ENCODE results near the gene CFAP57.
A peak's percentile ranks its signal among the peaks of the same experiment; 100 is the strongest.
"Not testable (repeated sequence)": the region's sequence is repeated elsewhere in the genome, so short reads cannot be mapped to it uniquely, and the experiment has no call there.

CFAP57 gene

DNA sequence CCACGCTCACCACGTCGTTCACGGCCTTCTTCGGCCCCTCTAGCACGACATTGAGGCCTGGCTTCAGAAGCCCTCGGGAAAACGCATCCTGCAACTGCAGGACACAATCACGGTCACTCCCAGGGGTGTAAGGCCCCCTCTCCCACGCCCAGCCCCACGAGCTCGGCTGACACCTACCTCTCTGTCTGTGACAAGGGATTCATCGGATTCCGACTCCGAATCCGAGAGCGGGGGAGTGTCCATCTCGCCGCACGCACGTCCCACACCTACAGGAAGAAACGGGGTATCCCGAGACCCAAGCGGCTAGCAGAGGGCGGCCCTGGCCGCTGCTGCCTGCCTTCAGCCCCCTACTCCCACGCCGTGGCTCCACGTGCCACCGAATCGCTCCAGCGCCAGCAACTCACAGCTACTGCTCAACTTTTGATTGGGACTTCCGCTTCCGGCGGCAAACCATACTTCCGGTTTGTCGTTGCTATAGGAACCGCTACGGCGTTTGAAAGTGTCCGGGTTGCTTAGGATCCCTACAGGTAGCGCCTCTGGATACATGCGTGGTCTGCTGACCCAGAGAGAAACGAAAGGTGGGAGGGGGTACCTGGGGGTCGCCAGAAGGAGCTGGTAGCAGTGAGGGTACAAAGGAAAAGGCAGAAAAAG is at the start of gene CFAP57, which contains the start of gene EBNA1BP2:
CFAP57 (plus strand) TSS at position 455 of the 651 bp plus-strand sequence. CDS start 424 bp downstream, outside the sequence.
EBNA1BP2 (minus strand) TSS at position 415 of the 651 bp plus-strand sequence; CDS start at position 243, 172 bp downstream.
- ATAC-seq, result peak; percentile 95
- Mint-ChIP-seq H3K36me3 (peaks cover 29% of the 10 kb centered on the region), H3K27me3 (peaks cover 17% of the 10 kb centered on the region), H3K4me3 (peak within 1 kb of the TSS; percentile 99), H3K27ac (peak within 1 kb of the TSS; percentile 93), H3K9me3 (no peaks in the 10 kb centered on the region), H3K4me1 (peaks cover 22% of the 10 kb centered on the region)

DNA sequence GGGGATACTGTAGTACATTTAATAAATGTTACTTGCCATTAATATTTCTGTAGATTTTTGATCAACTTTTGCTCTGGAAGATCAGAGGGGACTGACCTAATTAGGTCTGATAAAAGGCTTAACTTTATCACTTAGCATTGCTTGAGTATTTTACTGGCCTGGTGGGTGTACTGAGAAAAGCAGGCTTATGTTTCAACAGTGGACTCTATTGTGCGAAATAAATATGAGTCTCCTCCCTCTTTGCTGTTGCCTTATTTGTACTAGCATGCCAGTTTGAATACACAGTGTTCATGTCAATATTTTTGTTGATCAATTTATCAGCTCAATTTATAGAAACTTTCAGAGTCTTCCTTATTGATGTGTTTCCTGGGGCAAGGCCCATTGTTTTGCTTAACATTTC is 49.1 kb upstream of the CFAP57 start:
- no peak for ATAC-seq
- Mint-ChIP-seq H3K36me3 (no peaks in the 10 kb centered on the region), H3K4me3 (no peak overlapping the region), H3K4me1 (no peaks in the 10 kb centered on the region), H3K27ac (no peak overlapping the region), H3K27me3 (peaks cover 44% of the 10 kb centered on the region), H3K9me3 (no peaks in the 10 kb centered on the region)

DNA sequence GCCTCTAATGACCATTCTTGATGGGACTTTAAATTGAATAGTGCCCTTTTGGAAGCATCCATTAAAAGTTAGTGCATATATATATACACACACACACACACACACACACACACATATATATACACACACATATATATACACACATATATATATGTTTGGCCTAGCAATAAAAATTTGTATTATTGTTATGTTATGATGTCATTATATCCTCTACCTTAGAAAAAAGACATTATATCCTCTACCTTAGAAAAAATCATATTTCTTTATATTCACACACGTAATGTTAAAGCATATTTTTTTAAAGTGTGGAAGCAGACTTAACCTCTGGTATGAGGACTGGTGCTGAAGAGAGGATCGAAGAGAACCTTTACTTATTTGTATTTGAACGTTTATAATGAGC is 43.3 kb upstream of the CFAP57 start:
- Mint-ChIP-seq H3K27ac (no peak overlapping the region), H3K4me3 (no peak overlapping the region), H3K36me3 (no peaks in the 10 kb centered on the region), H3K4me1 (no peaks in the 10 kb centered on the region), H3K27me3 (peaks cover 47% of the 10 kb centered on the region), H3K9me3 (no peaks in the 10 kb centered on the region)
- ATAC-seq, result no peak

DNA sequence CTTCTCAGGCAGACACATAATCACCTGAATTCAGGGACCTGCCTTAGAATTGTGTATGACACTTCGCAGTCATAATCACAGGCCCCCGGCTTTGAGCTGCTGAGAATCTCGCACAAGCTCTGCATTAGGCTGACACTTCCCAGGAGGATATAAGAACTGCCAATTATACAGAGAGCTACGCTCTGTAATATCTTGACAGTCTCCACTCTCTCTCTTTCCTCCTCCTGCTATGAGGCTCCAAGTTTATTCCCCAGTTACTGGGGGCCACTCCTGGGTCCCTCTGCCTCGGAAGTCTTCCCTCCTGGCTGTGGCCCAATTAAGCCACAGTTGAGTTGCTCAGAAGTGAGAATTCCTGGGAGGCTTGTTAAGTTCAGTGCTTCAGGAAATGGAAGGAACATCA is 42.7 kb upstream of the CFAP57 start:
- H3K36me3 Mint-ChIP-seq, result no peaks in the 10 kb centered on the region
- ATAC-seq, result no peak
- no peaks in the 10 kb centered on the region for H3K9me3 Mint-ChIP-seq
- H3K27me3 Mint-ChIP-seq, result peaks cover 47% of the 10 kb centered on the region
- H3K27ac Mint-ChIP-seq, result no peak overlapping the region
- H3K4me1 Mint-ChIP-seq, result no peaks in the 10 kb centered on the region
- H3K4me3 Mint-ChIP-seq, result no peak overlapping the region

DNA sequence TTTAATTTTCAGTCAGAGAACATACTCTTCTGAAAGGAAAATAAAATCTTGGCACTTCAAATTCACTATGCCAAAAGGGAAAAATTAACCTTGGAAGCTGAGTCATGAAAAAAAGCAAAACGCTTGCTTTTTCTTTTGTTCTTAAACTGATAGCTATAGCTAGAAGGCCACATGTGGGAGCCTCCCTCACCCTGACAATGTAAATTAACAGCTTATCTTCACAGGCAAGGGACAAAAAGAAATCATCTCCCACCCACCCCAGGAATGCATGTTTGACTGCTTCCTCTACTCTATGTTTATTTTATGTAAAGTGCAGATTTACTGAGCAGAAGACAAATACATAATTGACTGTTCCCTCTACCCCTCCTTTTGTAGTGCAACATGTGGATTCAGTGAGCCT is 38.1 kb upstream of the CFAP57 start:
- H3K4me3 Mint-ChIP-seq, result no peak overlapping the region
- H3K9me3 Mint-ChIP-seq, result no peaks in the 10 kb centered on the region
- H3K36me3 Mint-ChIP-seq, result no peaks in the 10 kb centered on the region
- no peak overlapping the region for H3K27ac Mint-ChIP-seq
- no peaks in the 10 kb centered on the region for H3K4me1 Mint-ChIP-seq
- no peak for ATAC-seq
- peaks cover 37% of the 10 kb centered on the region for H3K27me3 Mint-ChIP-seq

DNA sequence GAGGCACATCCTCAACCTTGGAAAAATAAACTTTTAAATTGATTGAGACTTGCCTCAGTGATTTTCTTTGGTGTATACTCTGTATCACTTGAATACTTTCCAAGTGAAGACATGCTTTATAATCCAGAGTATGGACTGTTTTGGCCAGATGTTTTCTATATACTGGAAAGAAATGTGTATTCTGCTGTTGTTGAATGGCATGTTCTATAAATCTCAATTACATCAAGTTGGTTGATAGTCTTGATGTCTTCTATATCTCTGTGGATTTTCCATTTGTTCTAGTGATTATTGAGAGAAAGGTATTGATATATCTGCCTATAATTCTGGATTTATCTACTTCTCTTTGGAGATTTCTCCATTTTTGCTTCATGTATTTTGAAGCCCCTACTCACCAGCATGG is 37.5 kb upstream of the CFAP57 start:
- Mint-ChIP-seq H3K36me3 (no peaks in the 10 kb centered on the region), H3K27me3 (peaks cover 39% of the 10 kb centered on the region), H3K4me1 (no peaks in the 10 kb centered on the region), H3K9me3 (peaks cover 4% of the 10 kb centered on the region), H3K4me3 (no peak overlapping the region), H3K27ac (no peak overlapping the region)
- ATAC-seq, result no peak

DNA sequence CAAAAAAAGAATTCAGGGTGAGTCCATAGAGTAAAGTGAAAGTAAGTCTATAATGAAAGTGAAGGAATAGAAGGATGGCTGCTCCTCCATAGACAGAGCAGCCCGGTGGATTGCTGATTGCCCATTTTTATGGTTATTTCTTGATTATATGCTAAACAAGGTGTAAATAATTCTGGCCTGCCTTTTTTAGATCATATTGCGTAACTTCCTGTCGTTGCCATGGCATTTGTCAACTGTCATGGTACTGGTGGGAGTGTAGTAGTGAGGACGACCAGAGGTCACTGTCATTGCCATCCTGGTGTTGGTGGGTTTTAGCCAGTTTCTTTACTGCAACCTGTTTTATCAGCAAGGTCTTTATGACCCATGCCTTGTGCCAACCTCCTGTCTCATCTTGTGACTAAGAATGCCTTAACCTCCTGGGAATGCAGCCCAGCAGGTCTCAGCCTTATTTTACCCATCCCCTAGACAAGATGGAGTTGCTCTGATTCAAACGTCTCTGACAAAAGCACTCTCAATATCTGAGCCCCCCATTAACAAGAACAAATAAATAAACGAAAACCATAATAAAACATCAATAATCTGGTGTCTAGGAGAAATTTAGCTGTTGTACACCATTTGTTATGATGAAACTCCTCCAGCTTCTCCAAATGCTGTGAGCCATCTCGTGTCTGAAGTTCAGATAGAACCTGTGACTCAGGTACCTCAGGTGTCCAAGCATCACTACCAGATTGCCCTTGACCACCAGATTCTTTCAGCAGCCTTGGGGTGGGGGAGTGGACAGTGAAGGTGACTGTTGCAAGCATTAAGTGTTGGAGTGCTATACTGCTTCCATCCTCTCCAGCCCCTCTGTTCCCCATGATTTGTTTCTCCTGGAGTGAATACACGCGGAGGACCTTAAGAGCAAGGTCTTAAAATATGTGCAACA is 36.0 kb upstream of the CFAP57 start:
- Mint-ChIP-seq H3K4me3 (no peak overlapping the region), H3K27ac (no peak overlapping the region), H3K27me3 (peaks cover 34% of the 10 kb centered on the region), H3K4me1 (no peaks in the 10 kb centered on the region), H3K36me3 (no peaks in the 10 kb centered on the region), H3K9me3 (peaks cover 8% of the 10 kb centered on the region)
- no peak for ATAC-seq

DNA sequence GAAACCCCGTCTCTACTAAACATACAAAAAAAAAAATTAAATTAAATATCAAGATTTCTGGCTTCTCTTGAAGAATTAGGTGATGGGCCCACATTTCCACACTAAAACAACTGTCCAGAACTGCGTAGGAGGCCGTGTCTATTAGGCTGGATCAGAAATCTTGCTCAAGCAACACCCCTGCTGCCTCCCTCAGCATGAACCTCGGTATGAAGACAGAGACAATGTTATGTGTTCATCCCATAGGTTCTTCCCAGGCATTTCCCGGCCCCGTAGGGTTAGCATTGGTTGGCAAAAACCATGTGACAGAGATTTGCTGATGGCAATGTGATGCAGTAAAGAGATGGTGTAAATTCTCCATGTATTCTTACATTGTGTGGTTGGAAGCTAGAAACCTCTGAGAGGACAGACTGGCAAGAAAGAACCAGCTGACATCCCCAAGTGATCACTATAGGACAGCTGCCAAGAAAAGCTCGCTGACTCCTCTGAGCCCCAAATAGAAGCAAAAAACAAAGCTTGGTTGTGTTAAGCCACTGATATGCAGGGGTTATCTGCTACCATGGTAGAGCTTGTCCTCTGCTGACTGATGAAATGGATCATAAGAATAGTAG is 34.6 kb upstream of the CFAP57 start:
- H3K27me3 Mint-ChIP-seq, result peaks cover 39% of the 10 kb centered on the region
- no peaks in the 10 kb centered on the region for H3K36me3 Mint-ChIP-seq
- no peak overlapping the region for H3K27ac Mint-ChIP-seq
- ATAC-seq, result no peak
- H3K9me3 Mint-ChIP-seq, result peaks cover 8% of the 10 kb centered on the region
- H3K4me1 Mint-ChIP-seq, result no peaks in the 10 kb centered on the region
- no peak overlapping the region for H3K4me3 Mint-ChIP-seq

DNA sequence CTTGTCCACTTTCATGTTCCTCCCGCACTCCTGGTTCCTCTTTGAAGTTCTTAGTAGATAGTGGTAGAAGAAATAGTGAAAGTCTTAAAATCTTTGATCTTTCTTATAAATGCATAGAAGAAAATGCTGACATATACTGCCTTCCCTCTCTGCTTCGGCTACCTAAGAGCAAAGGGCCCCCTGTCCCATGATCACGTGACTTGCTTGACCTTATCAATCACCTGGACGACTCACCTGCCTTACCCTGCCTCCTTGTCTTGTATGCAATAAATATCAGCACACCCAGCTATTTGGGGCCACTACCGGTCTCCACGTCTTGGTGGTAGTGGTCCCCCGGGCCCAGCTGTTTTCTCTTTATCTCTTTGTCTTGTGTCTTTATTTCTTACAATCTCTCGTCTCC is 32.8 kb upstream of the CFAP57 start:
- H3K9me3 Mint-ChIP-seq, H3K27ac Mint-ChIP-seq, H3K4me1 Mint-ChIP-seq, H3K4me3 Mint-ChIP-seq, H3K36me3 Mint-ChIP-seq, ATAC-seq: not testable (repeated sequence)
- peaks cover 56% of the 10 kb centered on the region for H3K27me3 Mint-ChIP-seq

DNA sequence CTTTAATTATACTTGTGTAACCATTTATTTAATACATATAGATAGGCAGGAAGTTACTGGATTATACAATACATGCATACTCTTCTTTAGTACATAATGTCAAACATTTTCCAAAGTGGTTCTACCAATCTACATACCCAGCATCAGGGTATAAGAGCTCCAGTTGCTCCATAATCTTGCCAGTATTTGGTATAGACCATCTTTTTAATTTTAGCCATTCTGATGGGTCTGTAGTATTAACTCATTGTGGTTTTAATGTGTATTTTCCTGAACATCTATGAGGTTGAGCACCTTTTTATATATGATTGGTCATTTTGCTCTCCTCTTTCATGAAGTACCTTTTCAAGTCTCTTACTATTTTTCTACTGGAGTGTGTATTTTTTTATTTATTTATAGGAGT is 32.1 kb upstream of the CFAP57 start:
- no peaks in the 10 kb centered on the region for H3K4me1 Mint-ChIP-seq
- no peak overlapping the region for H3K4me3 Mint-ChIP-seq
- no peak overlapping the region for H3K27ac Mint-ChIP-seq
- ATAC-seq, result no peak
- peaks cover 63% of the 10 kb centered on the region for H3K27me3 Mint-ChIP-seq
- H3K36me3 Mint-ChIP-seq, result no peaks in the 10 kb centered on the region
- H3K9me3 Mint-ChIP-seq, result peaks cover 8% of the 10 kb centered on the region

DNA sequence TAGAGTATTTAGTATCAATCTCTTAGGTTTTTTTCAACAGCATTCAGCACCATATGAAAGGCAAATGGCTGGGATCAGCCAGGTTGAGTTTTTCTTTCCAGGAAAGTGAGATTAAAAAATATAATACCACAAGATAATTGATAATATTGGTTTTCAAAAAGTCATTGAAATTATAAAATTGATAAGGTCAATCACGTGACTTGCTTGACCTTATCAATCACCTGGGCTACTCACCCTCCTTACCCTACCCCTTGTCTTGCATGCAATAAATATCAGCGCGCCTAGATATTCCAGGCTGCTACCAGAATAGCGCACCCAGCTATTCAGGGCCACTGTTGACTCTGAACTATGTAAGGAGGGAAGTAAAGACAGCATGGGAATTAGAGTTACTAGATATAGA is 31.5 kb upstream of the CFAP57 start:
- H3K4me1 Mint-ChIP-seq, result no peaks in the 10 kb centered on the region
- no peaks in the 10 kb centered on the region for H3K36me3 Mint-ChIP-seq
- peaks cover 8% of the 10 kb centered on the region for H3K9me3 Mint-ChIP-seq
- H3K27ac Mint-ChIP-seq, result no peak overlapping the region
- peaks cover 69% of the 10 kb centered on the region for H3K27me3 Mint-ChIP-seq
- H3K4me3 Mint-ChIP-seq, result no peak overlapping the region
- no peak for ATAC-seq

DNA sequence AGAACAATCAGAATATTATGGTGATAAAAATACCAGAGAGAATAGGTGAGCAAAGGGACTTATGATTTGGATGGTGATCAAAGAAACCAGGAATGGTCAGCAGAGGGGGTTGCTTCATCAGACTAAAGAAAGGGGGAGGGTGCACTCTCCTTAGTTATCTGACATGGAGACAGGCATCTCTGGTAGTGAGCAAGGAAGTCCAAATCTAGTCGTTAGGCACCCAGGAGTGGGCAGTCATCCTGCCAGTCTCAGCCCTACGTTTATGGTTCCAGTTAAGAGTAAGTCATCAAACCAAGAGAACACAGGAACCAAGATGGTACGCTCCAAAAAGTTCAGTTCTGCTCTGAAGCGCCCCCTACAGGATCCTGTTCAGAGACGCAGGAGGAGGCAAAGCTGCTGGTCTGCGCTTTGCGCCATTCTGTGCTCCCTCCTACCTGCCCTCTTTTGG is 28.7 kb upstream of the CFAP57 start:
- Mint-ChIP-seq H3K27ac (no peak overlapping the region), H3K4me1 (no peaks in the 10 kb centered on the region), H3K9me3 (peaks cover 8% of the 10 kb centered on the region), H3K36me3 (no peaks in the 10 kb centered on the region), H3K4me3 (no peak overlapping the region), H3K27me3 (peaks cover 62% of the 10 kb centered on the region)
- ATAC-seq, result no peak

DNA sequence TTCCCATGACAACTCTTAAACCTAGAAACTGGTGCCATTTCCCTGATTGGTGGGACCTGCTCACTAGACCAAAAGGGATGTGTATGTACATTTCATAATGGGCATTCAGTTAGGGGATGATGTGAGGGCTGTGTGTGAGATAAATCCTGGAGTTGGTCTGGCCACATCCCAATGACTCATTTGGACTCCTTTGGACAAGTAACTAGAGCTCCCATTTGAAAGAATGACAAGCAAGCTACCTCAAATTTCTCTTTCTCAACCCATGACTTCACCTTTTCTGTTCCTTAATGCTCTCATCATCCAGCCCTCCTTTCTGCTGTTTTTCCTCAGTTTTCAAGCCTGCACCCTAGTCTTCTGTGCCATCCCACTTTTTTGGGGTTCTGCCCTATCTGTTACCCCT is 27.9 kb upstream of the CFAP57 start:
- Mint-ChIP-seq H3K27ac (no peak overlapping the region), H3K9me3 (peaks cover 8% of the 10 kb centered on the region), H3K27me3 (peaks cover 67% of the 10 kb centered on the region), H3K4me3 (no peak overlapping the region), H3K4me1 (no peaks in the 10 kb centered on the region), H3K36me3 (no peaks in the 10 kb centered on the region)
- no peak for ATAC-seq

DNA sequence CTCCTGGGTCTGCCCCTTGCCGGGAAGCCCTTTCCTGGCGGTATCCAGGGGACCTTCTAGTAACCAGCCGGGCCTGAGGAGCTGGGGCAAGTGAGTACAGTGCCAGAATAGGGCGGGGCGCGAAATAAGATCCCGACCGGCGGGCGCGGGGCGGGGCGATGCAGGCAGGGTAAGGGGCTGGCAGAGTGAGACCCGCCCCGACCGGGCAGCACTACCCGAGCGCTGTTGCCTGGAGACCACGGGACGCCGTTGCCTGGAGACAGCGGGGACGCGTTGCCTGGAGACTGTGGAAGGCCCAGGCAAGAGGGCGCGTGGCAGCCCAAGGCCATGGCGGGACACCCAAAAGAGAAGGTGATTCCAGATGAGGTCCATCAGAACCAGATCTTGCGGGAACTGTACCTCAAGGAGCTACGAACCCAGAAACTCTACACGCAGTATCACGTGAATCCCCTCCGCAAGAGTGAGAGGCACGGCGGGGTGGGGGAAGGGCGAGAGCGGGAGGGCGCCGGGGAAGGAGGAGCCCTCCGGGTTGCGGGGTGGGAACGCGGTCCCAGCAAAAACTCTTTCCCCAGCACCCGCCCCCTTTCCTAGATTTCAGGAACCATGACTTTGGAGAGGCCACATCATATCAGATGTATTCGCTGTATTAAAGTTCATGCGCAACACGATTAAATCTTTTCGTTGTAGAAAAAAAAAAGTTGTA is 24.4 kb upstream of the CFAP57 start:
- Mint-ChIP-seq H3K4me1 (no peaks in the 10 kb centered on the region), H3K27ac (no peak overlapping the region), H3K36me3 (no peaks in the 10 kb centered on the region), H3K9me3 (no peaks in the 10 kb centered on the region), H3K4me3 (peak overlapping the region; percentile 2), H3K27me3 (peaks cover 76% of the 10 kb centered on the region)
- peak; percentile 62 for ATAC-seq

DNA sequence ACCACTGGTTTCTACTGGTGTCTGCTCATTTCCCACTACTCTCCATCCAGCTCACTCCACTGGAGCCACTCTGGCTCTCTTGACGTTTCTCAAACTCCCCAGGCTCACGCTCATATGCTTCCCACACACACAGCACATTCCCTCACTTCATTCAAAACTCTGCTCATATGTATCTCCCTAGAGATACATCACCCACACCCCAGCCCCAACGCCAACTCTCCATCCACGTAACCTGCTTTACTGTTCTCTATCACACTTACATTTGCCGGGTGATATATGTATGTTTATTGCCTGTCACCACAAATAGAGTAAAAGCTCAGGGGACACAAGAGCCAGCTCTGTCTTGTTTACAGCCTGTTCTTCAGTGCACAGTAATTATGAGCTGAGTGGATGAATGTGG is 22.2 kb upstream of the CFAP57 start:
- no peak for ATAC-seq
- Mint-ChIP-seq H3K4me3 (no peak overlapping the region), H3K9me3 (no peaks in the 10 kb centered on the region), H3K27me3 (peaks cover 55% of the 10 kb centered on the region), H3K36me3 (no peaks in the 10 kb centered on the region), H3K27ac (no peak overlapping the region), H3K4me1 (no peaks in the 10 kb centered on the region)

Measured in stimulated activated memory B cell treated with anti-CD40 and anti-IgM and Interleukin-4, amounts not matched to agents 10 μg/mL and 1 μg/mL and 100 μg/mL, for 72 hours (primary cell).